UCSD-AML1 (cell line): ENCODE results near the gene NIPSNAP2.
"Not testable (repeated sequence)": the region's sequence is repeated elsewhere in the genome, so short reads cannot be mapped to it uniquely, and the experiment has no call there.

Experiments used
- DNase-seq: peaks from one replicate; lab custom pipeline; 2025; ENCODE audit not compliant: unreplicated experiment; lab: John Stamatoyannopoulos, UW

Gene NIPSNAP2

GRCh38 chr7:55964261-55965099 lies at the start of gene NIPSNAP2:
Gene NIPSNAP2 (plus strand): TSS chr7:55964585. CDS start chr7:55964610, 25 bp downstream.
- DNase-seq = peak; percentile 64

- DNase-seq = no peak
These were observed 46.6 kb upstream of the NIPSNAP2 start for GRCh38 chr7:55917771-55918170.

- no peak for DNase-seq
These were observed 36.2 kb upstream of the NIPSNAP2 start for GRCh38 chr7:55928006-55928767.

GRCh38 chr7:55931421-55932151 lies 32.8 kb upstream of the NIPSNAP2 start:
- no peak for DNase-seq

- no peak for DNase-seq
These were observed 24.8 kb upstream of the NIPSNAP2 start for GRCh38 chr7:55939514-55940123.

- no peak for DNase-seq
These were observed 17.8 kb upstream of the NIPSNAP2 start for GRCh38 chr7:55946545-55946944.

GRCh38 chr7:55951637-55952351 lies 12.6 kb upstream of the NIPSNAP2 start, which contains the start of gene MRPS17:
Gene MRPS17 (plus strand): TSS chr7:55951877. CDS start chr7:55953196, 1,319 bp downstream.
- DNase-seq = peak; percentile 75

- DNase-seq = not testable (repeated sequence)
These were observed 12.1 kb upstream of the NIPSNAP2 start for GRCh38 chr7:55952352-55952671.

GRCh38 chr7:55953707-55954475 lies 10.5 kb upstream of the NIPSNAP2 start:
- no peak for DNase-seq

- DNase-seq = no peak
These were observed 7.2 kb upstream of the NIPSNAP2 start for GRCh38 chr7:55957190-55957589.

- DNase-seq = no peak
These were observed 2.4 kb upstream of the NIPSNAP2 start for GRCh38 chr7:55962014-55962413.

GRCh38 chr7:55963584-55964168 lies 709 bp upstream of the NIPSNAP2 start:
- no peak for DNase-seq

- DNase-seq = no peak
These were observed 700 bp downstream of the NIPSNAP2 start for GRCh38 chr7:55965100-55965470.

- no peak for DNase-seq
These were observed 1.5 kb downstream of the NIPSNAP2 start for GRCh38 chr7:55965805-55966421.

- DNase-seq = no peak
These were observed 2.5 kb downstream of the NIPSNAP2 start for GRCh38 chr7:55966851-55967250.

GRCh38 chr7:55969391-55969790 lies 5.0 kb downstream of the NIPSNAP2 start:
- no peak for DNase-seq

GRCh38 chr7:55970561-55970960 lies 6.2 kb downstream of the NIPSNAP2 start:
- no peak for DNase-seq

GRCh38 chr7:55970978-55971377 lies 6.6 kb downstream of the NIPSNAP2 start:
- no peak for DNase-seq

- no peak for DNase-seq
These were observed 9.4 kb downstream of the NIPSNAP2 start for GRCh38 chr7:55973747-55974250.
